GM12874 (cell line): ENCODE results near the gene SLC44A1.

Experiments used
- CTCF ChIP-seq: IDR thresholded peaks from 2 replicates; pipeline ENCODE4 v1.5.1; 2011; ENCODE audit warnings: low read depth, mild to moderate bottlenecking, control low read depth, low read length, moderate library complexity; ENCODE audit not compliant: insufficient read depth

Gene SLC44A1

DNA sequence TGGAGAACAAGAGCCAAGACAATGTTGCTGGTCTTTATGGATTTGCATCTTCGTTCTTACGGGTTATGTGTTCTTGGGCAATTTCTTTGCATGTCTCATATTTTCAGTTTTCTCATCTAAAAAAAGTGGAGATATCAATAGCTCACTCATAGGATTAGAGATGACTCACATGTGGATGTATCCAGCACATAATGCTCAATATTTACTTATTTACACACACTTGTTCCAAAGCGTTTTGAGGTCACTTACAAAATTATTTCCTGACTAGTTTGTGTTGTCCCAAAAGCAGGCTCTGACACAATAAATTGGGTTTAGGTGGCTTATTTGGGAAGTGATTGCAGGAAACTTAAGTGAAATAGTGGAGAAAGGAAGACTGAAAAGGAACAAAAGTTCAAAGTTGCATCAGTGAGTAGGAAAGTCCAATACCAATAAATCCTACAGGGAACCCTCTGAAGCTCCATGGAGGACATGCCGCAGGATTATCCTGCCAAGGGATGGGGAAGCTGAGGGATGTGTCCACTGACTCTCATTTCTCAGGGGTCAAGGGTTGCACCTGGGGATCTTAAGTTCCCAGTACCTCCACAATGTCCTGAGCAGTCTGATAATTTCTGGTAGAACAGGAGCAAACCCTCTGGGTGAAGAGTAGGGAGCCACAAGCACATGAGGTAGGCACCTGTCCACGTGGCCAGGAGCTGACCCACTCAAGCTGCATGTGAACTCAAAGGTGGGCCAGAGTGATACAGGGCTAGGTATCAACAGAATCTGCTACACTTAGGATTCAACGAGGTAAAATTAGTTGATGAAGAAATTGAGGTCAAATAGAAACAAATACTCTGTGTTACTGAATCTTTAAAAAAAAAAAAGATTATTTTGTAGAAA, 37.4 kb upstream of the SLC44A1 start:
- TF ChIP-seq CTCF = no peak

GRCh38 chr9:105216440-105217178, 27.8 kb upstream of the SLC44A1 start:
- no peak for TF ChIP-seq CTCF

GRCh38 chr9:105218673-105219072, 25.8 kb upstream of the SLC44A1 start:
- TF ChIP-seq CTCF = no peak

- no peak for TF ChIP-seq CTCF
Observed at GRCh38 chr9:105219291-105219805, 25.1 kb upstream of the SLC44A1 start.

- TF ChIP-seq CTCF = no peak
Observed at GRCh38 chr9:105220451-105220850, 24.0 kb upstream of the SLC44A1 start.

- no peak for TF ChIP-seq CTCF
Observed at GRCh38 chr9:105223544-105224140, 20.8 kb upstream of the SLC44A1 start.

- TF ChIP-seq CTCF = no peak
Observed at GRCh38 chr9:105226055-105226454, 18.4 kb upstream of the SLC44A1 start.
